GM10847 (cell line): ENCODE measurements around the gene ZNF597.

Experiments
- POLR2A ChIP-seq: IDR thresholded peaks from 2 replicates; pipeline ENCODE4 v1.6.1; 2011; ENCODE audit not compliant: insufficient read length; ENCODE audit errors: extremely low read depth

Gene ZNF597

GRCh38 chr16:3408561-3409197 lies 34.6 kb downstream of the ZNF597 start:
- no peak for TF ChIP-seq POLR2A

DNA sequence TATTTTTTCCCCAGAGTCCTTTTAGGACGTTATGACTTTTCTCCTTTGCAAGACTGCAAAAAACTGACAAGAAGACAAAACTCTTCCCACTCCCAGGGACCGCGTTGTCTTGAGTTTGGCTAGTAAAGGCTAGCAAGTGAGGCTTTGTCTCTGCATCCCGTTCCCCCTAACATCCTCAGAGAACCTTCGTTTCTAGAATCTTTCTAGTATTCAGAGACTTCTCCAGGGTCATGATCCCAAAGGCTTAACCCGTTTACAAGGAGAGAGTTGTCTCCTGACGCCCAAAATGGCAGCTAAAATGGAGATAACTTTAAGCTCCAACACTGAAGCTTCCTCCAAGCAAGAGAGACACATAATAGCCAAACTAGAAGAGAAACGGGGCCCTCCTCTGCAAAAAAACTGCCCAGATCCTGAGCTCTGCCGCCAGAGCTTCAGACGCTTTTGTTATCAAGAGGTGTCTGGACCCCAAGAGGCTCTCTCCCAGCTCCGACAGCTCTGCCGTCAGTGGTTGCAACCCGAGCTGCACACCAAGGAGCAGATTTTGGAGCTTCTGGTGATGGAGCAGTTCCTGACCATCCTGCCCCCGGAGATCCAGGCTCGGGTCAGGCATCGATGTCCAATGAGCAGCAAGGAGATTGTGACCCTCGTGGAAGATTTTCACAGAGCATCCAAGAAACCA lies 41.4 kb downstream of the ZNF597 start:
- TF ChIP-seq POLR2A, result no peak

GRCh38 chr16:3400779-3401688 lies 42.3 kb downstream of the ZNF597 start, which contains the start of the genes ZNF174 and ZSCAN32:
ZNF174 (plus strand) TSS chr16:3401215; CDS start chr16:3402005, 790 bp downstream.
ZSCAN32 (minus strand) TSS chr16:3401004; CDS start chr16:3397557, 3,447 bp downstream.
- peak; percentile 78 for TF ChIP-seq POLR2A

- TF ChIP-seq POLR2A, result no peak
Observed at GRCh38 chr16:3400446-3400778, 42.9 kb downstream of the ZNF597 start.

- no peak for TF ChIP-seq POLR2A
Observed at GRCh38 chr16:3389663-3390338, 53.5 kb downstream of the ZNF597 start.

- no peak for TF ChIP-seq POLR2A
Observed at GRCh38 chr16:3388325-3388724, 55.0 kb downstream of the ZNF597 start.

GRCh38 chr16:3383045-3383448 lies 60.3 kb downstream of the ZNF597 start:
- TF ChIP-seq POLR2A, result no peak
